K562 (cell line): ENCODE results near the gene ZNF835. TPM values are rescaled to one million over a fixed set of nuclear protein-coding genes. Genes with fewer than 3 reads are reported as not detected.

ENCODE experiments used
- ATAC-seq: fragments of 200-7000 bp; cut with Tn5 transposase; 3 replicates; pipeline ENCODE4 v1.9.1; 2020; ENCODE audit warnings: moderate library complexity
- BruUV-seq: library from RNA; stranded (reverse); fragments of 400-500 nt; replicated peaks from 2 replicates; lab custom pipeline; 2021; lab: Mats Ljungman, UMichigan
- CTCF ChIA-PET: fragments of 300-600 bp; formaldehyde crosslinking; extraction: SDS; loops from one replicate; lab custom pipeline; 2021; ENCODE audit warnings: low intra/inter-chr PET ratio; lab: Yijun Ruan, JAX
- POLR2A ChIA-PET: fragments of 300-600, 350-650 bp; sonication (Branson Sonifier 250); formaldehyde crosslinking; extraction: SDS; loops from one replicate; lab custom pipeline; 2021; ENCODE audit warnings: antibody characterized with exemption, inconsistent platforms; lab: Yijun Ruan, JAX
- DNase-seq, 4 experiments: peaks; one replicate each; pipeline versions ENCODE4 v3.0.0 to v3.0.0-alpha.2; 2011 to 2018; ENCODE audit warnings: low spot score in 3 of 4, mixed read lengths in 3 of 4; ENCODE audit errors: extremely low read depth in 1 of 4
- FAIRE-seq: peaks from 2 replicates; lab custom pipeline; 2011; peaks lifted over from hg19 to GRCh38; lab: Jason Lieb, UNC
- H2AFZ ChIP-seq: 2 replicates; pipeline ENCODE4 v1.6.0; 2011; ENCODE audit warnings: low read depth, low read length, control low read depth, inconsistent platforms
- H3K27ac ChIP-seq: fragments of 200-600 bp; 3 replicates; pipeline ENCODE4 v1.8.0; 2011; ENCODE audit warnings: low read depth, mild to moderate bottlenecking, control low read depth, inconsistent platforms, low read length, moderate library complexity, mixed read lengths; ENCODE audit errors: extremely low read depth
- H3K27me3 ChIP-seq, 2 experiments: fragments of 300-600 bp in 1 of 2; 2 replicates in 1 of 2; 3 replicates in 1 of 2; pipeline versions ENCODE4 v1.6.0 to v1.8.0; 2011; ENCODE audit warnings: inconsistent platforms in 2 of 2, low read length in 2 of 2, mild to moderate bottlenecking in 1 of 2, mixed read lengths in 1 of 2, moderate library complexity in 1 of 2; ENCODE audit not compliant: control insufficient read depth in 2 of 2, insufficient read depth in 2 of 2
- H3K36me3 ChIP-seq: fragments of 300-600 bp; 3 replicates; pipeline ENCODE4 v1.8.0; 2011; ENCODE audit warnings: mild to moderate bottlenecking, low read length, inconsistent platforms; ENCODE audit not compliant: control insufficient read depth, insufficient read depth
- H3K4me1 ChIP-seq, 2 experiments: fragments of 200-600 bp in 1 of 2; replicated peaks in 1 of 2; 2 replicates in 1 of 2; 3 replicates in 1 of 2; pipeline versions ENCODE4 v1.5.1 to v1.8.0; 2011; ENCODE audit warnings: inconsistent platforms in 2 of 2, low read length in 2 of 2, mild to moderate bottlenecking in 1 of 2, mixed read lengths in 1 of 2, moderate library complexity in 1 of 2; ENCODE audit not compliant: control insufficient read depth in 2 of 2, insufficient read depth in 2 of 2
- H3K4me2 ChIP-seq: 2 replicates; pipeline ENCODE4 v1.6.1; 2011; ENCODE audit warnings: low read length, control low read depth, inconsistent platforms, mixed read lengths; ENCODE audit not compliant: insufficient read depth
- H3K4me3 ChIP-seq: fragments of 200-600 bp; sonication (generic), shearing (Covaris generic); 2 replicates; pipeline ENCODE4 v1.5.1; 2016; ENCODE audit warnings: control low read depth, inconsistent platforms
- H3K79me2 ChIP-seq: fragments of 200-600 bp; 3 replicates; pipeline ENCODE4 v1.8.0; 2011; ENCODE audit warnings: low read length, inconsistent platforms; ENCODE audit not compliant: control insufficient read depth, insufficient read depth
- H3K9ac ChIP-seq, 2 experiments: 2 replicates each; pipeline versions ENCODE4 v1.6.0 to v1.6.1; 2011; ENCODE audit warnings: low read depth in 2 of 2, low read length in 2 of 2, control low read depth in 1 of 2, inconsistent platforms in 1 of 2, mild to moderate bottlenecking in 1 of 2, mixed read lengths in 1 of 2; ENCODE audit not compliant: insufficient read depth in 1 of 2
- H3K9me1 ChIP-seq: one replicate; pipeline ENCODE4 v1.6.0; 2011; ENCODE audit warnings: inconsistent platforms, mild to moderate bottlenecking, low read length, moderate library complexity; ENCODE audit not compliant: control insufficient read depth, insufficient read depth
- H3K9me3 ChIP-seq: replicated peaks from 2 replicates; pipeline ENCODE4 v1.5.1; 2011; ENCODE audit warnings: low read depth, low read length, inconsistent platforms; ENCODE audit not compliant: control insufficient read depth, insufficient read depth
- H4K20me1 ChIP-seq: replicated peaks from 2 replicates; pipeline ENCODE4 v1.6.1; 2011; ENCODE audit warnings: low read length, inconsistent platforms, mixed read lengths; ENCODE audit not compliant: control insufficient read depth, insufficient read depth
- BRCA1 ChIP-seq, 2 experiments: fragments of 450-650 bp in 1 of 2; sonication (generic) in 1 of 2; formaldehyde crosslinking in 1 of 2; IDR thresholded peaks; 2 replicates each; pipeline versions ENCODE4 v1.5.0 to v1.6.1; 2017 to 2020; ENCODE audit warnings: mild to moderate bottlenecking in 1 of 2, missing genetic modification reagents in 1 of 2
- BRF1 ChIP-seq: IDR thresholded peaks from 3 replicates; pipeline ENCODE4 v1.6.1; 2011; ENCODE audit warnings: borderline replicate concordance, mild to moderate bottlenecking; ENCODE audit not compliant: insufficient read length; ENCODE audit errors: extremely low read depth
- CAMTA2 ChIP-seq: fragments of 250-450 bp; sonication (Bioruptor Pico); conservative IDR thresholded peaks from 2 replicates; pipeline ENCODE4 v1.5.1; 2022
- FIP1L1 ChIP-seq: fragments of 200-400 bp; formaldehyde crosslinking; IDR thresholded peaks from 2 replicates; pipeline ENCODE4 v1.6.1; 2018; ENCODE audit warnings: mild to moderate bottlenecking, low read depth, low read length; ENCODE audit not compliant: poor library complexity, severe bottlenecking
- GABPB2 ChIP-seq: fragments of 250-450 bp; sonication (Bioruptor Pico); conservative IDR thresholded peaks from 2 replicates; pipeline ENCODE4 v1.5.1; 2021; ENCODE audit warnings: mild to moderate bottlenecking
- MBD1 ChIP-seq: fragments of 250-450 bp; sonication (Bioruptor Pico); IDR thresholded peaks from 2 replicates; pipeline ENCODE4 v1.8.0; 2022; ENCODE audit warnings: inconsistent platforms
- MEF2D ChIP-seq: conservative IDR thresholded peaks from 2 replicates; pipeline ENCODE4 v1.6.1; 2016; ENCODE audit warnings: low read depth, missing genetic modification characterization, missing compliant biosample characterization
- MTA1 ChIP-seq: fragments of 450-650 bp; IDR thresholded peaks from 2 replicates; pipeline ENCODE4 v1.6.1; 2017; ENCODE audit warnings: borderline replicate concordance
- NONO ChIP-seq, 2 experiments: fragments of 200-400 bp in 1 of 2; fragments of 450-650 bp in 1 of 2; formaldehyde crosslinking in 1 of 2; IDR thresholded peaks; 2 replicates each; pipeline ENCODE4 v1.6.1; 2017; ENCODE audit warnings: low read depth in 2 of 2, mild to moderate bottlenecking in 2 of 2, moderate library complexity in 2 of 2, low read length in 1 of 2
- NR2C1 ChIP-seq, 2 experiments: fragments of 450-650 bp; IDR thresholded peaks; 2 replicates each; pipeline ENCODE4 v1.6.1; 2017; ENCODE audit warnings: mild to moderate bottlenecking in 2 of 2, antibody characterized with exemption in 1 of 2, inconsistent platforms in 1 of 2, missing compliant biosample characterization in 1 of 2, missing genetic modification characterization in 1 of 2
- TFAM ChIP-seq: fragments of 250-450 bp; sonication (Bioruptor Pico); conservative IDR thresholded peaks from 2 replicates; pipeline ENCODE4 v1.5.0; 2021; ENCODE audit warnings: mild to moderate bottlenecking, moderate library complexity
- ZEB2 ChIP-seq: fragments of 450-650 bp; IDR thresholded peaks from 2 replicates; pipeline ENCODE4 v1.6.1; 2016
- ZKSCAN3 ChIP-seq: fragments of 250-450 bp; sonication (Bioruptor Pico); IDR thresholded peaks from 2 replicates; pipeline ENCODE4 v1.4.0; 2020
- ZNF740 ChIP-seq, 3 experiments: fragments of 200-800 bp in 1 of 3; sonication (Bioruptor generic) in 1 of 3; sonication (generic) in 1 of 3; formaldehyde crosslinking in 1 of 3; IDR thresholded peaks; 2 replicates each; pipeline versions ENCODE4 v1.6.1 to v1.8.0; 2016 to 2022; ENCODE audit warnings: mild to moderate bottlenecking in 2 of 3, missing compliant biosample characterization in 2 of 3, missing genetic modification characterization in 2 of 3, missing genetic modification reagents in 1 of 3
- ZNF77 ChIP-seq: fragments of 250-450 bp; sonication (Bioruptor Pico); IDR thresholded peaks from 2 replicates; pipeline ENCODE4 v1.5.0; 2020
- WGBS: fragments of 100-300 bp; shearing (Covaris generic); methylation state at CpG from one replicate; pipeline ENCODE4 v1.1.6; 2016; ENCODE audit warnings: low coverage, mixed read lengths; ENCODE audit not compliant: insufficient coverage; ENCODE audit errors: missing lambda C conversion rate; 5-methylcytosine and 5-hydroxymethylcytosine counted together
- in situ Hi-C: fragments of 300-500 bp; cut with MboI; formaldehyde crosslinking; loops from 4 replicates; pipeline ENCODE4 v1.15.0; 2018; ENCODE audit warnings: inconsistent platforms, mixed read lengths
- intact Hi-C: fragments of 100-400 bp; cut with micrococcal nuclease; formaldehyde crosslinking; loops from 2 replicates; pipeline ENCODE4 v1.14.2; 2022
- polyA plus RNA-seq, 8 experiments: library from polyadenylated mRNA; depleted of rRNA in 4 of 8; stranded (reverse) in 5 of 8; unstranded in 3 of 8; fragments of >200 nt; fragmentation: Nextera tagmentation in 2 of 8; fragmentation: Illumina TruSeq in 1 of 8; extraction: Ambion mirVana in 2 of 8; extraction: Trizol in 1 of 8; gene quantifications; 2 replicates each; pipeline versions ENCODE4 v1.2.1 to v1.2.3, GENCODE V29; 2011 to 2014; ENCODE audit warnings: inconsistent platforms in 1 of 8, missing spikeins in 1 of 8
- total RNA-seq, 7 experiments: library from RNA; depleted of rRNA in 6 of 7; stranded (reverse); fragments of >200 nt in 6 of 7; fragmentation: Illumina TruSeq in 2 of 7; extraction: Trizol in 2 of 7; gene quantifications; 2 replicates each; pipeline versions ENCODE4 v1.2.1 to v1.2.3, GENCODE V29; 2011 to 2021; ENCODE audit warnings: low replicate concordance in 1 of 7
- TF ChIP-seq, protein P1 (sequence below): sonication (generic); formaldehyde crosslinking; IDR thresholded peaks from 2 replicates; pipeline ENCODE4 v1.8.0; 2022; ENCODE audit warnings: missing genetic modification reagents, mild to moderate bottlenecking, moderate library complexity, borderline replicate concordance
- TF ChIP-seq, protein P2 (sequence below): fragments of 250-450 bp; sonication (Bioruptor Pico); IDR thresholded peaks from 2 replicates; pipeline ENCODE4 v1.4.0; 2020

The ZNF835 gene
- total and polyA plus RNA-seq, 9 of the 15 experiments (the other 6 are each of a cell fraction or from before 2014, with no cell fraction given) = not detected

GRCh38 chr19:56664511-56664910 lies 7.0 kb downstream of the ZNF835 start:
- BruUV-seq = no TSS peak
- H3K36me3 ChIP-seq = no peaks in the 10 kb centered on the region
- intact Hi-C loops (no loop called here), in situ Hi-C loops (no loop called here)
- H3K4me3 ChIP-seq = no peak overlapping the region
- no peak overlapping the region for H3K9ac ChIP-seq
- H3K27me3 ChIP-seq = no peaks in the 10 kb centered on the region
- ChIA-PET POLR2A (no interaction called here), CTCF (no interaction called here)
- no peaks in the 10 kb centered on the region for H3K79me2 ChIP-seq
- FAIRE-seq (no peak), ATAC-seq (no peak), DNase-seq (no peak)
- no peaks in the 10 kb centered on the region for H4K20me1 ChIP-seq
- 21% methylated on average over 43 of the region's 43 CpGs for WGBS
- H3K4me1 ChIP-seq = no peaks in the 10 kb centered on the region
- H2AFZ ChIP-seq = no peak overlapping the region
- H3K27ac ChIP-seq = no peak overlapping the region
- no peak overlapping the region for H3K4me2 ChIP-seq
- no peaks in the 10 kb centered on the region; the same call in 1 of the 2 replicates for H3K9me3 ChIP-seq
- no peaks in the 10 kb centered on the region for H3K9me1 ChIP-seq
- TF ChIP-seq CAMTA2 (CRISPR knock-in tag) = no peak
- TF ChIP-seq BRF1 = no peak
- TF ChIP-seq ZNF740 (CRISPR knock-in tag; IDR thresholded peaks at IDR 0.05) = no peak
- no peak for TF ChIP-seq ZNF740 (tag; IDR thresholded peaks at IDR 0.05)
- TF ChIP-seq FIP1L1 = no peak
- no peak for TF ChIP-seq ZKSCAN3 (CRISPR knock-in tag)
- TF ChIP-seq, protein P1, sequence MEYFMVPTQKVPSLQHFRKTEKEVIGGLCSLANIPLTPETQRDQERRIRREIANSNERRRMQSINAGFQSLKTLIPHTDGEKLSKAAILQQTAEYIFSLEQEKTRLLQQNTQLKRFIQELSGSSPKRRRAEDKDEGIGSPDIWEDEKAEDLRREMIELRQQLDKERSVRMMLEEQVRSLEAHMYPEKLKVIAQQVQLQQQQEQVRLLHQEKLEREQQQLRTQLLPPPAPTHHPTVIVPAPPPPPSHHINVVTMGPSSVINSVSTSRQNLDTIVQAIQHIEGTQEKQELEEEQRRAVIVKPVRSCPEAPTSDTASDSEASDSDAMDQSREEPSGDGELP = no peak
- no peak for TF ChIP-seq ZNF77 (CRISPR knock-in tag)
- no peak for TF ChIP-seq BRCA1 (IDR thresholded peaks at IDR 0.05)
- no peak for TF ChIP-seq BRCA1 (CRISPR knock-in tag; IDR thresholded peaks at IDR 0.05)
- no peak for TF ChIP-seq MTA1
- TF ChIP-seq NONO (IDR thresholded peaks at IDR 0.05; ENCODE audit: low read depth in 2 of 2, low read length in 1 of 2) = no peak
- no peak for TF ChIP-seq ZEB2
- TF ChIP-seq, protein P2, sequence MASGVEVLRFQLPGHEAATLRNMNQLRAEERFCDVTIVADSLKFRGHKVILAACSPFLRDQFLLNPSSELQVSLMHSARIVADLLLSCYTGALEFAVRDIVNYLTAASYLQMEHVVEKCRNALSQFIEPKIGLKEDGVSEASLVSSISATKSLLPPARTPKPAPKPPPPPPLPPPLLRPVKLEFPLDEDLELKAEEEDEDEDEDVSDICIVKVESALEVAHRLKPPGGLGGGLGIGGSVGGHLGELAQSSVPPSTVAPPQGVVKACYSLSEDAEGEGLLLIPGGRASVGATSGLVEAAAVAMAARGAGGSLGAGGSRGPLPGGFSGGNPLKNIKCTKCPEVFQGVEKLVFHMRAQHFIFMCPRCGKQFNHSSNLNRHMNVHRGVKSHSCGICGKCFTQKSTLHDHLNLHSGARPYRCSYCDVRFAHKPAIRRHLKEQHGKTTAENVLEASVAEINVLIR (CRISPR knock-in tag) = no peak
- no peak for TF ChIP-seq GABPB2
- no peak for TF ChIP-seq NR2C1 (IDR thresholded peaks at IDR 0.05)
- TF ChIP-seq NR2C1 (tag; IDR thresholded peaks at IDR 0.05) = no peak
- no peak for TF ChIP-seq MBD1 (CRISPR knock-in tag)
- no peak for TF ChIP-seq TFAM (CRISPR knock-in tag)
- no peak for TF ChIP-seq MEF2D (tag)
